BJ (cell line): ENCODE data around the gene KDM3B. TPM values are rescaled to one million over a fixed set of nuclear protein-coding genes. Genes with fewer than 3 reads are reported as not detected.
"Not testable (repeated sequence)": the region's sequence is repeated elsewhere in the genome, so short reads cannot be mapped to it uniquely, and the experiment has no call there.

Experiments used
- CTCF ChIA-PET: fragments of 350-600 bp; formaldehyde crosslinking; extraction: SDS; loops from one replicate; lab custom pipeline; 2021; ENCODE audit warnings: antibody characterized with exemption, inconsistent platforms; lab: Yijun Ruan, JAX
- POLR2A ChIA-PET: fragments of 300-600 bp; sonication (Branson Sonifier 250); formaldehyde crosslinking; extraction: SDS; loops from one replicate; lab custom pipeline; 2021; ENCODE audit warnings: antibody characterized with exemption; lab: Charles Lee
- DNase-seq: peaks from one replicate; pipeline ENCODE4 v3.0.0-alpha.2; 2011; ENCODE audit warnings: low read depth
- H3K27me3 ChIP-seq: 2 replicates; pipeline ENCODE4 v1.6.0; 2011; ENCODE audit warnings: low read length; ENCODE audit not compliant: control insufficient read depth, insufficient read depth
- H3K36me3 ChIP-seq: 2 replicates; pipeline ENCODE4 v1.5.1; 2011; ENCODE audit warnings: low read length; ENCODE audit not compliant: control insufficient read depth, insufficient read depth
- H3K4me3 ChIP-seq: 2 replicates; pipeline ENCODE4 v1.5.1; 2011; ENCODE audit warnings: low read depth, mild to moderate bottlenecking, control low read depth, low read length
- CTCF ChIP-seq: IDR thresholded peaks from 2 replicates; pipeline ENCODE4 v1.5.1; 2011; ENCODE audit warnings: low read depth, mild to moderate bottlenecking, control low read depth, inconsistent platforms, low read length, moderate library complexity; ENCODE audit not compliant: insufficient read depth
- polyA plus RNA-seq: library from polyadenylated mRNA; depleted of rRNA; stranded (reverse); fragments of >200 nt; gene quantifications from 2 replicates; pipeline ENCODE4 v1.2.3, GENCODE V29; 2011

The KDM3B gene
- polyA plus RNA-seq, 1 experiment = 20.4 TPM

- H3K36me3 ChIP-seq, H3K27me3 ChIP-seq, H3K4me3 ChIP-seq, POLR2A ChIA-PET, DNase-seq: not testable (repeated sequence)
- peak; percentile 46 for TF ChIP-seq CTCF
- CTCF ChIA-PET = interaction anchor here (0.8 to 1.8 kb wide), 8 partner anchors 9 to 204 kb away, joined by 3 to 8 read pairs (median 3); no protein-coding TSS in a partner anchor
Observed at GRCh38 chr5:138410996-138411640, 58.6 kb downstream of the KDM3B start.

GRCh38 chr5:138418444-138418843 lies 66.0 kb downstream of the KDM3B start:
- no peak for TF ChIP-seq CTCF
- DNase-seq = no peak
- no peak overlapping the region for H3K4me3 ChIP-seq
- no peaks in the 10 kb centered on the region for H3K27me3 ChIP-seq
- H3K36me3 ChIP-seq = peaks cover 17% of the 10 kb centered on the region
- ChIA-PET CTCF (no interaction called here), POLR2A (no interaction called here)

GRCh38 chr5:138425079-138425478 lies 72.6 kb downstream of the KDM3B start:
- POLR2A ChIA-PET = no interaction called here
- TF ChIP-seq CTCF = no peak
- Histone ChIP-seq H3K4me3 (no peak overlapping the region), H3K36me3 (peaks cover 20% of the 10 kb centered on the region), H3K27me3 (no peaks in the 10 kb centered on the region)
- CTCF ChIA-PET = interaction anchor here (0.7 to 2.9 kb wide), 6 partner anchors 10 to 69 kb away, joined by 3 to 9 read pairs (median 3); no protein-coding TSS in a partner anchor
- no peak for DNase-seq

GRCh38 chr5:138435943-138436342 lies 83.5 kb downstream of the KDM3B start:
- ChIA-PET POLR2A (no interaction called here), CTCF (interaction anchor here (0.6 to 0.9 kb wide), 2 partner anchors 23 to 367 kb away, joined by 3 read pairs; no protein-coding TSS in a partner anchor)
- Histone ChIP-seq H3K27me3 (no peaks in the 10 kb centered on the region), H3K36me3 (peaks cover 10% of the 10 kb centered on the region), H3K4me3 (no peak overlapping the region)
- DNase-seq = no peak
- no peak for TF ChIP-seq CTCF

- ChIA-PET CTCF (interaction anchor here (0.5 to 2.8 kb wide), 5 partner anchors 9 to 258 kb away, joined by 3 to 16 read pairs (median 3); no protein-coding TSS in a partner anchor), POLR2A (no interaction called here)
- H3K4me3 ChIP-seq = peak overlapping the region; percentile 57
- no peak for DNase-seq
- peaks cover 9% of the 10 kb centered on the region for H3K36me3 ChIP-seq
- no peak for TF ChIP-seq CTCF
- H3K27me3 ChIP-seq = no peaks in the 10 kb centered on the region
Observed at GRCh38 chr5:138438003-138438723, 85.7 kb downstream of the KDM3B start.
